ENCODE data around the gene FARS2. TPM values are rescaled to one million over a fixed set of nuclear protein-coding genes. Genes with fewer than 3 reads are reported as not detected.
"Not testable (repeated sequence)": the region's sequence is repeated elsewhere in the genome, so short reads cannot be mapped to it uniquely, and the experiment has no call there.

FARS2 gene
- total RNA-seq, 1 donor from 2014 or later: 18.3 TPM

DNA sequence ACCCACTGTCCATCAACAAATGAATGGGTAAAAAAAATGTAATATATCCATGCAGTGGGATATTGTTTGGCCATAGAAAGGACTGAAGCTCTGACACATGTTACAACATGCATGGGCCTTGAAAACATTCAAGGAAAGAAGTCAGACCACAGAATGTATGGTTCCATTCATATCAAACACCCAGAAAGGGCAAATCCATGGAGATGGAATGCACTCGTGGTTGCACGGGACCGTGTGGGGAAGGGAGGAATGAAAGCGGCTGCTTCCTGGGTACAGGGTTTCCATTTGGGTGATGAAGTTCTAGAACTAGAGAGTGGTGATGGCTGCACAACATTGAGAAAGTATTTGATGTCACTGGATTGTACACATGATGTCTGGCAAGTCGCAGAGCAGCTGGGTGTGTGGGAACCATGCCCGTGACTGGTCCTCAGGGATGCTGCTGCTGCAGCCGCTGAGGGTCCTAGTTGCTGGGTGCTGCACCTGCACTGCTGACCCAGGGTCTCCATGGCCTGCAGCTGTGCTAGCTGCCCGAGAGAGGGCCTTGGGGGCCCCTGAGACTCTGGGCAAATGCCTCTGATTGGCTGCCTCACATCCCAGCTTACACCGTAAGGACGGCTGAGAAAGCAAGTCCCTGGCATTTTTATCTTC, 525.1 kb downstream of the FARS2 start:
- no peaks in the 10 kb centered on the region for H3K27me3 ChIP-seq
- H3K9me3 ChIP-seq: no peaks in the 10 kb centered on the region
- intact Hi-C loops (cut with DNase I): no loop called here
- ATAC-seq (no peak), DNase-seq (no peak)
- TF ChIP-seq, protein P1, sequence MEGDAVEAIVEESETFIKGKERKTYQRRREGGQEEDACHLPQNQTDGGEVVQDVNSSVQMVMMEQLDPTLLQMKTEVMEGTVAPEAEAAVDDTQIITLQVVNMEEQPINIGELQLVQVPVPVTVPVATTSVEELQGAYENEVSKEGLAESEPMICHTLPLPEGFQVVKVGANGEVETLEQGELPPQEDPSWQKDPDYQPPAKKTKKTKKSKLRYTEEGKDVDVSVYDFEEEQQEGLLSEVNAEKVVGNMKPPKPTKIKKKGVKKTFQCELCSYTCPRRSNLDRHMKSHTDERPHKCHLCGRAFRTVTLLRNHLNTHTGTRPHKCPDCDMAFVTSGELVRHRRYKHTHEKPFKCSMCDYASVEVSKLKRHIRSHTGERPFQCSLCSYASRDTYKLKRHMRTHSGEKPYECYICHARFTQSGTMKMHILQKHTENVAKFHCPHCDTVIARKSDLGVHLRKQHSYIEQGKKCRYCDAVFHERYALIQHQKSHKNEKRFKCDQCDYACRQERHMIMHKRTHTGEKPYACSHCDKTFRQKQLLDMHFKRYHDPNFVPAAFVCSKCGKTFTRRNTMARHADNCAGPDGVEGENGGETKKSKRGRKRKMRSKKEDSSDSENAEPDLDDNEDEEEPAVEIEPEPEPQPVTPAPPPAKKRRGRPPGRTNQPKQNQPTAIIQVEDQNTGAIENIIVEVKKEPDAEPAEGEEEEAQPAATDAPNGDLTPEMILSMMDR (IDR thresholded peaks at IDR 0.05): no peak
- H3K36me3 ChIP-seq: no peaks in the 10 kb centered on the region
- no peak overlapping the region for H3K4me3 ChIP-seq
- H3K4me1 ChIP-seq: no peaks in the 10 kb centered on the region
- H3K27ac ChIP-seq: no peak overlapping the region

DNA sequence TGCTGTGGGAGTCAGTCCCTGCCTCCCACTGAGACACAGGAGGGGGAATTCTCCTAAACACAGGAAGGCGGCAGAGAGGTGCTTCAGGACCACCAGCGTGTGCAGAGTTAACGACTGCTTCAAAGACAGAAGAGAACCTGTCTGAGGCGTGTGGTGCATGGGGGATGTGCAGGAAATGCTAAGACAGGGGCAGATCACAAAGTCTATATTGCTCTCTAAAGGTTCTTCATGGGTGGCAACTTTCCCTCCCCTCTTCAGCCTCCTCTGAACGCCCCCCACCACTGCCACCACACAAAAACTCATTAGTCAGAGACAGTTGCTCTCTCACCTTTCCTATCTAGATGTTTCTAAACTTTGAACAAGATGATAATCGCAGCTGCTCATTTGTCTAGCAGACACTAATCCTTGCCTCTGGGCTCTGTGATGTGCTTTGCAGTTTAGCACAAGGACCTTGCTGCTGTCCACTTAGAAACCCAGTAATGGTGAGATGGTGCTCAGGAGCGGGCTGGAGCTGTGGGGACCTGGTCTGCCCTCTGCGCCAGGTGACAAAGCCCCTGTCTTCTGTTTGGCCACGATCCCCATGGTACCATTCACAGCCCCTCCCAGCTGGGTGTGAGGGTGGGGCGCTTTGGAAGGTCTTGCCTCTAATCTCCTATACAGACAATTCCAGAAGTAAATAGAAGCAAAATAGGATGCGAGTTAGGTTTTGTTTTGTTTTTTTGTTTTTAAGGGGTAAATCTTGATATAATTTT, 525.8 kb downstream of the FARS2 start:
- DNase-seq (no peak), ATAC-seq (no peak)
- no peaks in the 10 kb centered on the region for H3K27me3 ChIP-seq
- TF ChIP-seq, protein P1 (IDR thresholded peaks at IDR 0.05): no peak
- no peaks in the 10 kb centered on the region for H3K36me3 ChIP-seq
- intact Hi-C loops (cut with DNase I): no loop called here
- H3K27ac ChIP-seq: no peak overlapping the region
- H3K4me3 ChIP-seq: no peak overlapping the region
- H3K4me1 ChIP-seq: no peaks in the 10 kb centered on the region
- no peaks in the 10 kb centered on the region for H3K9me3 ChIP-seq

- H3K27me3 ChIP-seq; H3K36me3 ChIP-seq; H3K9me3 ChIP-seq; H3K4me3 ChIP-seq; H3K27ac ChIP-seq; DNase-seq; ATAC-seq; intact Hi-C loops (cut with DNase I); H3K4me1 ChIP-seq: not testable (repeated sequence)
Measured at GRCh38 chr6:5789426-5789825, 528.1 kb downstream of the FARS2 start.

GRCh38 chr6:5796555-5796954, 535.2 kb downstream of the FARS2 start:
- DNase-seq; H3K27me3 ChIP-seq; intact Hi-C loops (cut with DNase I); ATAC-seq; H3K4me1 ChIP-seq; H3K9me3 ChIP-seq; H3K36me3 ChIP-seq; H3K27ac ChIP-seq; H3K4me3 ChIP-seq: not testable (repeated sequence)

GRCh38 chr6:5806406-5806805, 545.1 kb downstream of the FARS2 start:
- H3K9me3 ChIP-seq; H3K27me3 ChIP-seq; intact Hi-C loops (cut with DNase I); H3K27ac ChIP-seq; H3K4me1 ChIP-seq; ATAC-seq; DNase-seq; H3K36me3 ChIP-seq; H3K4me3 ChIP-seq: not testable (repeated sequence)

DNA sequence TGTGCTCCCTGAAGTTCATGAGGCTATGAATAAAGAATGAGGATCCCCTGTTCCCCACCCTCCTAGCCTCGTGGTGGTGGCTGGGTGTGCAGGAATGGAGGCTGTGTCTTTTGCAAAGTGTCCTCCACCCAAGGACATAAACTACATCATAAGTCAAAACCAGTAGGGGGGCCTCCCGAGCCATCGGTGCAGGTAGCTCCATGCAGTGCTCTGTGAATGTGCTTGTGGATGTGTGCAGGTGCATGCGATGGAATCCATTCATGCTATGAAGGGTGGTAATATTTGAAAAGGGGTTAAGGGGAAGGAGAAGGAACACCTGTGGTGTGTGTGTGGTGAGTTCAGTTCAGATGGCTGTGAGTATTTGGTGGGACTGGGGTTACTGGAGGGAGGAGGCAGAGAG, 548.1 kb downstream of the FARS2 start:
- no peak for DNase-seq
- intact Hi-C loops (cut with DNase I): no loop called here
- H3K4me3 ChIP-seq: no peak overlapping the region
- H3K9me3 ChIP-seq: no peaks in the 10 kb centered on the region
- no peaks in the 10 kb centered on the region for H3K4me1 ChIP-seq
- no peak overlapping the region for H3K27ac ChIP-seq
- H3K36me3 ChIP-seq: no peaks in the 10 kb centered on the region
- TF ChIP-seq, protein P1 (IDR thresholded peaks at IDR 0.05): no peak
- ATAC-seq: no peak
- H3K27me3 ChIP-seq: no peaks in the 10 kb centered on the region

GRCh38 chr6:5811997-5812396, 550.7 kb downstream of the FARS2 start:
- no peak for DNase-seq
- ATAC-seq: no peak
- Histone ChIP-seq H3K36me3 (no peaks in the 10 kb centered on the region), H3K4me1 (no peaks in the 10 kb centered on the region), H3K9me3 (no peaks in the 10 kb centered on the region), H3K27ac (no peak overlapping the region), H3K27me3 (no peaks in the 10 kb centered on the region), H3K4me3 (no peak overlapping the region)
- TF ChIP-seq, protein P1 (IDR thresholded peaks at IDR 0.05): no peak
- intact Hi-C loops (cut with DNase I): no loop called here

Data from upper lobe of right lung (tissue), 1 donor.